Left lung (tissue), 10 donors: ENCODE measurements around the gene FA2H. TPM values are rescaled to one million over a fixed set of nuclear protein-coding genes. Genes with fewer than 3 reads are reported as not detected.

ENCODE experiments used
- ATAC-seq: fragments of 200-7000 bp; cut with Tn5 transposase; one replicate; pipeline ENCODE4 v1.9.1; 2020; ENCODE audit warnings: moderate library complexity
- DNase-seq, 4 donors: peaks; one replicate each; pipeline ENCODE4 v3.0.0-alpha.2; 2013 to 2020
- H3K27ac ChIP-seq, 2 donors: fragments of 200-600 bp; sonication (generic) in 1 of 2; one replicate each; pipeline versions ENCODE4 v1.5.0 to v1.8.0; 2020 to 2021
- H3K27me3 ChIP-seq, 2 donors: fragments of 200-600 bp; sonication (generic) in 1 of 2; one replicate each; pipeline versions ENCODE4 v1.5.0 to v1.8.0; 2020 to 2021
- H3K36me3 ChIP-seq, 2 donors: fragments of 200-600 bp; sonication (generic) in 1 of 2; one replicate each; pipeline versions ENCODE4 v1.5.0 to v1.8.0; 2020 to 2021
- H3K4me1 ChIP-seq, 2 donors: fragments of 200-600 bp; one replicate each; pipeline ENCODE4 v1.8.0; 2021
- H3K4me3 ChIP-seq, 2 donors: fragments of 200-600 bp; sonication (generic) in 1 of 2; one replicate each; pipeline versions ENCODE4 v1.5.0 to v1.8.0; 2020 to 2021; ENCODE audit warnings: mild to moderate bottlenecking in 1 of 2
- H3K9me3 ChIP-seq, 2 donors: fragments of 200-600 bp; sonication (generic) in 1 of 2; one replicate each; pipeline versions ENCODE4 v1.5.0 to v1.8.0; 2020 to 2021
- intact Hi-C, 2 donors: fragments of 100-400 bp; cut with DNase I; formaldehyde crosslinking; loops; one replicate each; pipeline versions ENCODE4 v1.11.2 to v1.14.2; 2022
- polyA plus RNA-seq, 6 donors: library from polyadenylated mRNA; unstranded; fragments of 120-200 nt; gene quantifications; one replicate each; pipeline ENCODE4 v1.2.1, GENCODE V29; 2013; ENCODE audit not compliant: insufficient read length in 6 of 6
- total RNA-seq, 2 donors: library from RNA; stranded (reverse); fragmentation: NEBNext Ultra II Directional; extraction: Animal tissue kit (Norgen Biotek cat#: 25700); gene quantifications; one replicate each; pipeline ENCODE4 v1.2.1, GENCODE V29; 2021
- TF ChIP-seq, protein P1 (sequence below), 2 donors: fragments of 200-600 bp; sonication (generic) in 1 of 2; IDR thresholded peaks; one replicate each; pipeline versions ENCODE4 v1.5.0 to v1.8.0; 2021; ENCODE audit warnings: antibody characterized with exemption in 2 of 2
- donor health status: DM: no; HTN: yes; CAD: no.
- donor health status: DM: no; HTN: no; CAD: no.

FA2H gene
- total and polyA plus RNA-seq, 8 donors = 3.3 to 7.3 (median 5.6) TPM

DNA sequence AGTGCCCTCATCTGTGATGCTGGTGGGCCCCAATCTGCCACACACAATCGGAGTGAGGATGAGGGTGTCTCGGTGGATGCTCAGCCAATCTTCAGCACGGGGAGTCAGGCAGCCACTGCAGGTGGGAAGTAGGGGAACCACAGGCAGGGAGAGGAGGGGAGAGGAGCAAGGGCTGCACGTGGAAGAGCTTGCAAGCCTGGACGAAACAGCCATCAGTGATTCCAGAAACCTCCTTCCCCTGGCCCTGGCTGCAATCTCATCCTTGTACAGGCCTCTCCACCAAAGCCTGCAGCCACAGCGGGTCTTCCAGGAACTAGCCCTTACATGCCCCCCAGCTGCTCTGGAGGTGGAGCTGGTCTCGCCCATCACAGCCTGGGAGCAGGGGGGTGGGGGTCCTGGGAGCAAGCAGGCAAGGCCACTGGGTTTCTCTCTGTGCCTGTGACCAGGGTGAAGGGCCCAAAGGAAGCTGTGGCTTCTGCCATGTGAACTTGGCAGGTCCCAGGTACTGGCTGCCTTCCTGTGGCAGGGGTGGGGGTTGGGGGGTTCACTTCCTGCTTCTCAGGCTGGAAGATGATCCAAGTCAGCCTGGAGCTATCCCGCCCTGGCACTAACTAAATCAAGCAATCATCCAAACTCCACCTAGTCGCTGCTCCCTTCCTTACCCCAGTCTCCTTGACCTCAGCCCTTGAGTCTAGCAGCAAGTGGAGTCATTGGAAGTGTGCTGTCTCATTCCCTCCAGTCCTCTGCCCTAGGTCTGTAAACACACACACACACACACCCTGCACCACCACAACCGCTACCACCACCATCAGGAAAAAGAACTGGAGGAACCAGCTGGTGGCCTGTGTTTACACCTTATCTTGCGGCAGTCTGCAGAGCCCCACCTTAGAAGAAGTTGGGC is 44.6 kb downstream of the FA2H start:
- intact Hi-C loops = no loop called here
- Histone ChIP-seq H3K27ac (no peak overlapping the region), H3K9me3 (peaks cover 0 to 10% of the 10 kb centered on the region in 2 donors), H3K4me1 (no peaks in the 10 kb centered on the region), H3K27me3 (peaks cover 0 to 6% of the 10 kb centered on the region in 2 donors), H3K36me3 (no peaks in the 10 kb centered on the region), H3K4me3 (no peak overlapping the region)
- TF ChIP-seq, protein P1, sequence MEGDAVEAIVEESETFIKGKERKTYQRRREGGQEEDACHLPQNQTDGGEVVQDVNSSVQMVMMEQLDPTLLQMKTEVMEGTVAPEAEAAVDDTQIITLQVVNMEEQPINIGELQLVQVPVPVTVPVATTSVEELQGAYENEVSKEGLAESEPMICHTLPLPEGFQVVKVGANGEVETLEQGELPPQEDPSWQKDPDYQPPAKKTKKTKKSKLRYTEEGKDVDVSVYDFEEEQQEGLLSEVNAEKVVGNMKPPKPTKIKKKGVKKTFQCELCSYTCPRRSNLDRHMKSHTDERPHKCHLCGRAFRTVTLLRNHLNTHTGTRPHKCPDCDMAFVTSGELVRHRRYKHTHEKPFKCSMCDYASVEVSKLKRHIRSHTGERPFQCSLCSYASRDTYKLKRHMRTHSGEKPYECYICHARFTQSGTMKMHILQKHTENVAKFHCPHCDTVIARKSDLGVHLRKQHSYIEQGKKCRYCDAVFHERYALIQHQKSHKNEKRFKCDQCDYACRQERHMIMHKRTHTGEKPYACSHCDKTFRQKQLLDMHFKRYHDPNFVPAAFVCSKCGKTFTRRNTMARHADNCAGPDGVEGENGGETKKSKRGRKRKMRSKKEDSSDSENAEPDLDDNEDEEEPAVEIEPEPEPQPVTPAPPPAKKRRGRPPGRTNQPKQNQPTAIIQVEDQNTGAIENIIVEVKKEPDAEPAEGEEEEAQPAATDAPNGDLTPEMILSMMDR (IDR thresholded peaks at IDR 0.05) = no peak
- ATAC-seq = peak; percentile 94
- peak in 2 of 4 donors; percentile 52 to 55 for DNase-seq

DNA sequence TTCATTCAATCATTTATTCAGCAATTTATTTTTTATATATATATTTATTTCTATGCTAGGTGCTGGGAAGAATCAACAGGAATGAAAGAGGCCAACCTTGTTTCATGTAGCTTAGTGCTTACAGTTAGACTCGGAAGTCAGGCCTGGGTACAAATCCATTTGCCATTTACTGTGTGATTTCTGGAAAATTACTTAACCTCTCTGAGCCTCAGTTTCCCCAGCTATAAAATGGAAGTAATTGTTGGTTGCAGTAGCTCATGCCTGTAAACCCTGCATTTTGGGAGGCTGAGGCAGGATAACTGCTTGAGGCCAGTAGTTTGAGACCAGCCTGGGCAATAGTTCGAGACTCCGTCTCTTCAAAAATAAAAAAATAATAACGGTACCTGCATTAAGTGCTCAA is 46.7 kb downstream of the FA2H start:
- TF ChIP-seq, protein P1 (IDR thresholded peaks at IDR 0.05) = no peak
- Histone ChIP-seq H3K27ac (no peak overlapping the region), H3K4me1 (no peaks in the 10 kb centered on the region), H3K27me3 (peaks cover 0 to 6% of the 10 kb centered on the region in 2 donors), H3K36me3 (no peaks in the 10 kb centered on the region), H3K4me3 (no peak overlapping the region), H3K9me3 (peaks cover 0 to 10% of the 10 kb centered on the region in 2 donors)
- DNase-seq (no peak), ATAC-seq (no peak)
- intact Hi-C loops = no loop called here

DNA sequence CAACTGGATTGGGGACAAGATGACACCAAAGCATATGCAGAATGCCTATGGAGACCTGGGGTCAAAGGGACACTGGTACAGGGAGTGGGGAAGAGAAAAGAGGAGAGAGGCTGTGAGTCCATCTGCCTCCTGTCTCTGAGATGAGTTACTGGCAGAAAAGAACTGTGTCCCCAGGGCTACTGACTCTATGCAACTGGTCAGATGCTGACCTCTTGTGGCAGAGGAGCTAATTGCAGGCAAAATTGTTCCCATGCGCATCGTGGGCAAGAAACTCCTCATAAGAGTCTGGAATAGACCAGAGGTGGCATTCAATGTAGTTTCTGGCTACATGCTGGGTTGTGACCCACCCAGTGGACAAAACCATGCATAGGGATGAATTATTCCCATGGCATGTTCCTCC is 47.9 kb downstream of the FA2H start:
- intact Hi-C loops = no loop called here
- Histone ChIP-seq H3K4me3 (no peak overlapping the region), H3K27me3 (peaks cover 0 to 6% of the 10 kb centered on the region in 2 donors), H3K9me3 (peaks cover 0 to 10% of the 10 kb centered on the region in 2 donors), H3K4me1 (no peaks in the 10 kb centered on the region), H3K36me3 (no peaks in the 10 kb centered on the region), H3K27ac (no peak overlapping the region)
- DNase-seq = no peak
- TF ChIP-seq, protein P1 (IDR thresholded peaks at IDR 0.05) = peak; percentile 24 to 64
- no peak for ATAC-seq

DNA sequence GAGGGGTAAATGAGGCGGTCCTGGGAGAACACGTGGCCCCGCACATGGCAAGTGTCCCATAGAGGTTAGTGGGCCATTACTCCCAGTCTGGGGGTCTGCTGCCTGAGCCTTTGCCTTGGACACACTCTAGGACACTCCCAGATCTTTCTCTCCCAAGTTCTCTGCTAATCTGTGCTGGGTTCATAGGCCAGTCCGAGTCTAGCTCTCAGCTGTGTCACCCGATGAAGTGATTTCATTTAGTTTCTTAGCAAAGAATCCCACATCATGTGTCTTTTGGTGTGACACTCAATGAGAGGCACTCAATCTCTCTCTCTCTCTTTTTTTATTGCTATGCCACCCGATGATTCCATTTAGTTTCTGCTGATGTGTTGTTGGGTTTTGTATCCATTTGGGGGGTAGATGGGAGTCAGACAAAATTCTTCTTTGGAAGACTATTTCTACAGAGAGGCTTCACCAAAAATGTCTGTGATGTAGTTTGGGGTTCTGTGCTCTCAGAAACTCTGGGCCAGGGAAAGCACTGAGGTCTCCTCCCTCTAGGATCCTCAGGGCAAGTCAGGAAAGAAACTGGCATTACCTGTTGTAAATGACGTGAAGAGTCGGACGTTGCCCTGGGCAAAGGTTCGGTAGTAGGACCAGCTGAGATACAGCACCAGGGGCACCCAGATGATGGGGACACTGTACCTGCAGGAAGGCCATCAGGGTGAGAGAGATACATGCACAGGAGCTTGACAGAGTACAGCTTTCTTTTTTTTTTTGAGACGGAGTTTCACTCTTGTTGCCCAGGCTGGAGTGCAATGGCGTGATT is 48.8 kb downstream of the FA2H start:
- intact Hi-C loops = no loop called here
- peaks cover 0 to 6% of the 10 kb centered on the region in 2 donors for H3K27me3 ChIP-seq
- no peak overlapping the region for H3K27ac ChIP-seq
- no peaks in the 10 kb centered on the region for H3K36me3 ChIP-seq
- TF ChIP-seq, protein P1 (IDR thresholded peaks at IDR 0.05) = no peak
- ATAC-seq = no peak
- no peaks in the 10 kb centered on the region for H3K4me1 ChIP-seq
- H3K4me3 ChIP-seq = no peak overlapping the region
- H3K9me3 ChIP-seq = peaks cover 0 to 10% of the 10 kb centered on the region in 2 donors
- DNase-seq = no peak
